Cardiac ventricle fibroblast (primary cell): Measurements from ENCODE around the gene ZNF789. TPM values are rescaled to one million over a fixed set of nuclear protein-coding genes. Genes with fewer than 3 reads are reported as not detected.

Source experiments
- total RNA-seq: library from RNA; depleted of rRNA; stranded (reverse); fragments of >200 nt; gene quantifications from 2 replicates; pipeline ENCODE4 v1.2.3, GENCODE V29; 2015

Gene ZNF789
- 1.0 and 1.8 TPM in 2 replicates for total RNA-seq

GRCh38 chr7:99472561-99473314 lies at the start of gene ZNF789:
Gene ZNF789 (plus strand): TSS chr7:99472890. CDS start chr7:99476457, 3,567 bp downstream.

GRCh38 chr7:99438573-99439480 lies 33.9 kb upstream of the ZNF789 start, which contains the start of the genes CPSF4 and PTCD1:
Gene CPSF4 (plus strand): TSS chr7:99438943. CDS start chr7:99439083, 140 bp downstream.
Gene PTCD1 (minus strand): TSS chr7:99438798. CDS start chr7:99435242, 3,556 bp downstream.

GRCh38 chr7:99499721-99500636 lies 27.3 kb downstream of the ZNF789 start, which contains the start of gene ZNF394:
Gene ZNF394 (minus strand): TSS chr7:99500281. CDS start chr7:99500093, 188 bp downstream.

DNA sequence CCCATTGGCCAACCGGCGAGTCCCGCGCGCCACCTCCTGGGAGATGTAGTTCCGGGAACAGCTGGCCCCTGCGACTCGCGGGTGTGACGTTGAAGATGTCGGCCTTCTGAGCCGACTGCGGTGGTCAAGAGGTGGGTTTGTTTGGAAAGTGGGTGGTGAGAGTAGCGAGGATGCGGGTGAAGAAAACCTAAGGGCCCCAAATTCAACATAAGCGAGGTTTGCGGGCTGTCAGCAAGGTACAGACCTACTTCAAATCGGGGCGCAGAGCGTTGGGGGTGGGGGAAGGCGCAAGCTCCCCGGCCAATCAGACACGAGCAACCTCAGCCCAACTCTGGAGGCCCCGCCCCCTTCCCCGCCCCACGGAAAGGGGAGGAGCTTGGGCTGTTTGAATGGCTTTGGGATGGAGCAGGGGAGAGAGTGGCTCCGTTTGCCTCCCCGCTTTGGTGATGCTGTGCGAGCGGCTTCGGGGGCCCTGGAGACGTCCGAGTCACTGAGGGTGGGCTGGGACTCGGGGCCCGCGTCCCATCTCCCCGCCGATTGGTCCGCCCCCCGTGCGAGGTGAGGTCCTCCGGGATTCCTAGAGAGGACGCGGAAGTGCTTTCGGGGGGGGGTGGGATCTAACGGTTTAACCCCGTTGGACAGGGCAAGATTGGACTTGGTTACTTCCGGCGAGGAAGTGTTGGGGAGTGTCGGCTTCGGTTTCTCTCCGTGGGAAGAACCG lies 32.1 kb downstream of the ZNF789 start, which contains the start of gene ZKSCAN5:
Gene ZKSCAN5 (plus strand): TSS at position 60 of the 721 bp plus-strand sequence. CDS start 1,383 bp downstream, outside the sequence.

Other genes with a start within 250 kb of the ZNF789 start
- gene MYH16, start 200.1 kb upstream of the ZNF789 start, total RNA-seq, result not detected in 2 replicates
- gene ARPC1A, start 147.0 kb upstream of the ZNF789 start, total RNA-seq, result 80.8 and 88.4 TPM in 2 replicates
- 364 and 380 TPM in 2 replicates for gene ARPC1B, start 98.2 kb upstream of the ZNF789 start, total RNA-seq
- 64.9 and 77.7 TPM in 2 replicates for gene PDAP1, start 64.3 kb upstream of the ZNF789 start, total RNA-seq
- 71.8 and 77.4 TPM in 2 replicates for gene BUD31, start 63.9 kb upstream of the ZNF789 start, total RNA-seq
- 3.9 and 6.7 TPM in 2 replicates for gene PTCD1, start 34.1 kb upstream of the ZNF789 start, total RNA-seq
- 14.2 and 29.7 TPM in 2 replicates for gene CPSF4, start 33.9 kb upstream of the ZNF789 start, total RNA-seq
- gene ATP5MF, start 6.7 kb upstream of the ZNF789 start, total RNA-seq, result 1,347 and 1,860 TPM in 2 replicates
- 15.4 and 18.4 TPM in 2 replicates for gene ZNF394, start 27.4 kb downstream of the ZNF789 start, total RNA-seq
- gene ZKSCAN5, start 31.8 kb downstream of the ZNF789 start, total RNA-seq, result 5.7 and 5.9 TPM in 2 replicates
- gene FAM200A, start 79.2 kb downstream of the ZNF789 start, total RNA-seq, result 3.6 and 4.9 TPM in 2 replicates
- gene ZNF655, start 85.8 kb downstream of the ZNF789 start, total RNA-seq, result 36.0 and 51.3 TPM in 2 replicates
- gene TMEM225B, start 125.4 kb downstream of the ZNF789 start, total RNA-seq, result 0.87 TPM in 1 of 2 replicates, not detected in the other
- 6.1 and 6.3 TPM in 2 replicates for gene ZSCAN25, start 144.1 kb downstream of the ZNF789 start, total RNA-seq
- not detected in 2 replicates for gene CYP3A5, start 207.1 kb downstream of the ZNF789 start, total RNA-seq